Activated CD4-positive, alpha-beta T cell treated with anti-CD3 and anti-CD28 coated beads, Interleukin-10, Interleukin-2, amounts not matched to agents 100 ng/mL and 50 ng/mL, durations not matched to agents 16 hours and 8 hours (primary cell): ENCODE measurements around the gene ALPG.
"Not testable (repeated sequence)": the region's sequence is repeated elsewhere in the genome, so short reads cannot be mapped to it uniquely, and the experiment has no call there.

Experiments used
- DNase-seq: peaks from one replicate; pipeline ENCODE4 v3.0.0-alpha.2; 2020

ALPG gene

DNA sequence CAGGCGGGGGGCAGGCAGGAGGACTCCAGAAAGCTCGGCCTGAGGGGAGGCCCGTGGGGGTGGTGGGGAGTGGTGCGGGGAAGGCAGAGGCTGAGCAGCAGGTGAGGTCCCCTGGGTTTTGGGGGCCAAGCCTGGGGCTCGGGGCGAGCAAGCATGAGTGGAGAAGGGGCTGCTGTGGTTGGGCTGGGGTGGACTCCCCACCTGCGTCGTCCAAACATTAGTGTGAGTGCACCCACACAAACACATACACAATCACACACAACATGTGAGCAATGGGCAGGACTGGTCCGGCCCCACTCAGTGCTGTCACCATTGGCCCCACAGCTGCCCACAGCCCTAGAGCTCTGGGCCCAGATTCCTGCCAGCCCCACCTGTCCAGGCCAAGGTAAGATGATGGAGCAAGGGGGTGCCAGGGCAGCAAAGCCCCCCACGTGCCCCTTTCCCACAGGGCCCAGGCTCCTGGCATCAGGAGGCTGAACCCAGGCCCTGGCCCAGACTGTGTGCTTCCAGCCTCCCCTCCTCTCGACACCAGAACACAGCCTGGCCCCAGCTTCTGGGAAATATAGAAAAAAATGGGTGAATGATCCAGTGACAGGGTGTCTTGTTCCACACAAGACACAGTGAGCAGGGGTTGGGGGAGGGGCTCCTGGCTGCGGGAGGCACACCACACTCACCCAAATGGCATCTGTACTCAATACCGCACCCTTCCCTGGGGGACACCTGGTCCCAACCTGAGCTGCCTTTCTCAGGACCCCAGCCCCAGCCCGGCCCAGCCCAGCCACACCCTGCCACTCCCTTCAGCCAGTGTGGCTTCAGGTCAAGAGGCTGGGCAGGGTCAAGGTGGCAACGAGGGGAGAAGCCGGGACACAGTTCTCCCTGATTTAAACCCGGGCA is 28.6 kb upstream of the ALPG start:
- DNase-seq: no peak

DNA sequence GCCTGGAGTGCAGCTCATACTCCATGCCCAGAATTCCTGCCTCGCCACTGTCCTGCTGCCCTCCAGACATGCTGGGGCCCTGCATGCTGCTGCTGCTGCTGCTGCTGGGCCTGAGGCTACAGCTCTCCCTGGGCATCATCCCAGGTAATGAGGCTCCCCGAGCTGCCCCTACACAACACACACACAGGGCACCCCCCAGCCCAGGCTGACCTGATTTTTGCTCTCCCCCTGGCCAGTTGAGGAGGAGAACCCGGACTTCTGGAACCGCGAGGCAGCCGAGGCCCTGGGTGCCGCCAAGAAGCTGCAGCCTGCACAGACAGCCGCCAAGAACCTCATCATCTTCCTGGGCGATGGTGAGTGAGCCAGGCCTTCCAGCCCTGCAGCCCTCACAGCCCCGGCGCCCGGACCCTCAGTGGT is 27.9 kb upstream of the ALPG start, which contains the start of gene ALPP:
TSS of gene ALPP (plus strand) at position 17 of the 417 bp plus-strand sequence. CDS start at position 69, 52 bp downstream.
- DNase-seq: not testable (repeated sequence)

- DNase-seq: not testable (repeated sequence)
Observed at GRCh38 chr2:232379610-232380590, 26.7 kb upstream of the ALPG start.

- DNase-seq: not testable (repeated sequence)
Observed at GRCh38 chr2:232381204-232382031, 25.2 kb upstream of the ALPG start.

- DNase-seq: no peak
Observed at GRCh38 chr2:232382331-232383225, 24.1 kb upstream of the ALPG start.

DNA sequence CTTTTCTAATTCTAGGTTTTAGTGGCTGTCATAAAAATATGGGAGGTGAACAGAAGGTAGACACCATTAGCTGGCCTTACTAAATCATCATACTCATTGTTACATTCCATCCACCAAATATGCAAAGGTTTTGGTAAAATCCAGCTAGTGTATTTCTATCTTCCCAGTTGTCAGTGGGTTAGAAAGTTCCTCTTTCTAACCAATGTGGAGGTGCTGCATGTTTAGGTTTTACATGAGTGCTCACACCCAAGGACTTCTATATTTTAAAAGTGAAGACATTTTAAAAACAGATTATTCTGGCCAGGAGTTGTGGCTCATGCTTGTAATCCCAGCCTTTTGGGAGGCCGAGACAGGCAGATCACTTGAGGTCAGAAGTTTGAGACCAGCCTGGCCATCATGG is 22.2 kb upstream of the ALPG start:
- no peak for DNase-seq

DNA sequence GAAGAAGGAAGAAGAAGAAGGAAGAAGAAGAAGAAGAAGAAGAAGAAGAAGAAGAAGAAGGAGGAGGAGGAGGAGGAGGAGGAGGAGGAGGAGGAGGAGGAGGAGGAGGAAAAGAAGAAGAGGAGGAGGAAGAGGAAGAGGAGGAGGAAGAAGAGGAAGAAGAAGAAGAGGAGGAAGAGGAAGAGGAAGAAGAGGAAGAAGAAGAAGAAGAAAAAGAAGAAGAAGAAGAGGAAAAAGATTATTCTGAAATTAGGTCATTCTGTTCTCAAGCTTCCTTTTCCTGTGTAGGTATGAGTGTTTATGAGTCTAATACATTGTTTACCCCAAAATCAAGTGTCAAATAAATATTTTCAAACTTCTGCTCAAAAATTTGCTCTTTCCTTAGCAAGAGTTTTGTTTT is 21.6 kb upstream of the ALPG start:
- not testable (repeated sequence) for DNase-seq

GRCh38 chr2:232385660-232386489 is 20.8 kb upstream of the ALPG start:
- DNase-seq: no peak

- no peak for DNase-seq
Observed at GRCh38 chr2:232386490-232386739, 20.2 kb upstream of the ALPG start.

DNA sequence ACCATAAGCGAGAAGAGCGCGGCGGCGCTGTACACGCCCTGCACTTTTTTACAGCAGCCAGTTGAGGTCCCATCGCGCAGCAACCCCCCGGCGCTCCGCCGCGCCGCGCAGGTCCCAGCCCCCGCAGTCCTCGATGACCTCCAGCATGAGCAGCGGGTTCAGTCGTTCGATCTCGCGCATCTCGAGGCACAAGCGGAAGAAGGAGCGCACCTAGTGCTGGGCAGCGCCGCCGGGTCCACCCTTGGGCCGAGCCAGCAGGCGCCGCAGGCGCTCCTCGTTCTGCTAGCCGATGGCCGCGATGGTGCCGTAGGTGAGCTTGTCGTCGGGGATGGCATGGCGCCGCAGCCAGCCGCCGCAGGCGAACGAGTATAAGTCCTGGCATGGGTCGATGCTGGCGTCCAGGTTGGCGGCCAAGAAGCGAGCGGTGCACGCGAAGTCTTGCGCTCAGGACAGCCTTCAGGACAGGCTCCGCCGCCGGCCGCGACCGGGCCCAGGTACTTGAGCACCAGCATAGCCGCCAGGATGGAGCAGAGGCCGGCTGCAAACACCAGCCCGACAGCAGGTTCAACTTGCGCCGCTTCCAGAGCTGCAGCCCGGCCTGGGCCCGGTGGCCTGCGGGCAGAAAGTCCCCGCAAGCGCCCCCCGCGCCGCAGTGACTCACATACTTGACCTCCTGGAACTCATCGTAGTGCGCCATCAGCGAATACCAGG is 19.7 kb upstream of the ALPG start:
- no peak for DNase-seq

- no peak for DNase-seq
Observed at GRCh38 chr2:232387451-232388171, 19.0 kb upstream of the ALPG start.

- no peak for DNase-seq
Observed at GRCh38 chr2:232388324-232388891, 18.2 kb upstream of the ALPG start.

DNA sequence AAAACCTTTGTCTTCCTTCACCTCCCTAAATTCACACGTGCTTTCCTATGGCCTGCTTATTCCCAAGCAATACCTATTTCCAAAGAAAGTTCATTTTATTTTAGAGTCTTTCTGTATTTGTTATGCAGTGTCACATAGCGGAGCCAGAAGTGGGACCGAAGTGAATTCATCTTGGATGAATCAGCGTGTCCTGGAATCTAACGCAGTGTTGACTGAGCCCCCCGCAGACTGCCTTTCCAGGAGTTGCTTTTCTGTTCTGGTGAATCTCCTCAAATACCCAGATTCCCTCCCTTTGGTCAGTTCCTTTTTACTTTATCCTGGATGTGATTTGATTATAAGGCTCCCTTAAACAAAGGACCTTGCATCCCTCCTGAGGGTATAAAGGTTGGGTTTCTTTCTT is 17.3 kb upstream of the ALPG start:
- no peak for DNase-seq

GRCh38 chr2:232390661-232391060 is 16.0 kb upstream of the ALPG start:
- no peak for DNase-seq

- DNase-seq: no peak
Observed at GRCh38 chr2:232393556-232393955, 13.1 kb upstream of the ALPG start.

DNA sequence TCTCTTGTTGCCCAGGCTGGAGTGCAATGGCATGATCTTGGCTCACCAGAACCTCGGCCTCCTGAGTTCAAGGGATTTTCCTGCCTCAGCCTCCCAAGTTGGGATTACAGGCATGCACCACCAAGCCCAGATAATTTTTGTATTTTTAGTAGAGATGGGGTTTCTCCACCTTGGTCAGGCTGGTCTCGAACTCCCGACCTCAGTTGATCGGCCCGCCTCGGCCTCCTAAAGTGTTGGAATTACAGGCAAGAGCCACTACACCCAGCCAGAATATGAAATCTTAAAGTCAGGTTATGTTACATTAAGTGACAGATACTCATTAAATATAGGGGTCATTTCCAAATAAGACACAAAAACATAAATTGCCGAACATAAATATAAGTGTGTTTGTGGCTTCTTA is 12.2 kb upstream of the ALPG start:
- not testable (repeated sequence) for DNase-seq

DNA sequence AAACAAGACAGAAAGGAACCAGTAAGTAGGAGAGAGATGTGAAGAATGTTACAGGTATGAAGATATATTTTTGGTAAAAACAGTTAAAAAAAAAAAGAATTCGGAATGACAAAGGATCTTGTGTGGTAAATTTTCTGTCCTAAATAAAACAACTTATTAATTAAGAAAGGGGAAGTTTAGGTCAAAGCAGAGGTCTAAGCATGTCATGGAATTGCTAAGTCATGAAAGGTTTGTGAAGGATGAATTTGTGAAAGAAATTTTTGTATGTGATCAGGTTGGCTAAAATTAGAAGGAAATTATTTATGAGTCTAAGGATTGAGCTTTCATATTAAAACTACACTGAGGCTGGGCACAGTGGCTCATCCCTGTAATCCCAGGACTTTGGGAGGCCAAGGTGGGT is 11.1 kb upstream of the ALPG start:
- DNase-seq: no peak

- DNase-seq: no peak
Observed at GRCh38 chr2:232396683-232397082, 10.0 kb upstream of the ALPG start.
